GM19324 (cell line): ENCODE results near the gene PIM3.

Experiments used
- ATAC-seq: cut with Tn5 transposase; IDR thresholded peaks from one replicate; pipeline ENCODE4 v1.9.1; 2021; ENCODE audit warnings: mild to moderate bottlenecking, moderate library complexity; ENCODE audit not compliant: unreplicated experiment, low FRiP score

Gene PIM3

DNA sequence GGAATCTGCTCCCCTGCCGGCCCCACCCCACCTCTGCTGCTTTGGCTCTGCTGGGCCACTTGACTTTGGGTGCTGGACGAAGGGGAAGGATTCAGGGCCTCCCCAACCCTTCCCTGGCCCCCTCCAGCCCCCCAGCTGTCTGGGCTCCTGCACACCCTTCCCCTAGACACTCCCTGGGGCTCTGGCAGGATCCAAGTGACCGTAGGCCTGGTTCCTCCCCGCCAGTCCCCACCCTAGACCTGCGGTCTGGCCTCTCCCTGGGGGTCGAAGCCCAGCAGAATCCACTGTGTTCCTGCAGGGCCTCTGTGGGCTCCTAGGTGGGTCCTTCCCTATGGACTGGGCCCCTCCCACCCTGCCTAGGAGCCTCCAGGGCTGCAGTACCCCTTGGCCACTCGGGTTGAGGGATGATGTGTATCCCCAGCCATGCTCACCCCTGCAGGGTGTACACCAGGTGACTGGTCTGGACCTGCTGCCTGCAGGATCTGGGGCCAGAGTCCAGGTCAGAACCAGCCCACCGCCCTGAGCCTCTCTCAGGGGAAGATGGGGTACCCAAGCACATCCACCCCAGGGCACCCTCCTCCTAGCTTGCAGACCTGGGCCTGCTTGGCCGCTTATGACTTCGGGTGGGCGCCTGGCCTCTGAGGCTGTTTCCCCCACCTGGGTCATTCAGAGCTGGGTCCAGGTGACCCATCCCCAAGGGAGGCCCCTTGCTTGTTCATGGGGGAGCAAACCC lies 5.6 kb downstream of the PIM3 start:
- no peak for ATAC-seq

DNA sequence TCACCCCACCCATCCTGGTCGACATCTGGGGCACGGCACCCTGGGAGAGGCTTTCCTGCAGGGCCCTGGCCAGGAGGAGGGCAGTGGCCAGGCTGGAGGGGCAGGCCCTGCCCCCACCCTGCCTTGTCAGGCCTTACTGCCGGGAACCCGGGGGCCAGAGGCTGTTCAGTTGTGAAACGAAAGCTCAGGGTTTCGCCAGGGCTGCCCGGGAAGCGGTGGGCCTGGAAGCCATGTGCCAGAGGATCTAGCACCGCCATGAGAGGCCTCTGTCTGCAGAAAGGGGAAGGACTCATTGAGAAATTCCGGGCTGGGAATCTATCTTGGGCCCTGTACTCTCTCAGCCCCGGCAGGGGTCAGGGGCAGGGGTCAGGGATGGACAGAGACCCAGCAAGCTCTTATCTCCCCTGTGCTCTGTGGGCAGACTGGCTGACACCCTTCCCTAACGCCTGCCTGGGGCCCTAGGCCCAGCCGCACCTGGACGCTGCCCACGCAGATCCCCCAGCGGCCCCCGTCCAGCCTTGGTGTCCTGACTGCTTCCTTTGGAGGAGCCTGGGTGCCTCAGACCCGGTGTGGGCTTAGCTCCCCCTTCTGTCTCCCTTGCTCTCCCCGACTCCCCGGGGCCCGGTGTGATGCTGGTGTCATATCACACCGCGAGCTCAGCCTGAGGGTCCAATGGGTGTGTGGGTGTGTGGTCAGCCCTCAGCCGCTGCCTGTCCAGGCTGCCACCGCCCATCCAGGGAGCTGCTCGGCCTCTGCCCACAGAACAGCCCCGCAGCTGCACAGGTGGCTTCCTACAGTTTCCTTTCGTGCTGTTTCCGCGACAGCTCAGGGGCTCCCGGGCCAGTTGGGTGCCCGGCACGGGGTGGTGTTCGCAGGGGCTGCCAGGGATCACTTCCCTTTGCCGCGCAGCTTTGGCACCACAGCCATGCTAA lies 6.5 kb downstream of the PIM3 start:
- ATAC-seq: no peak

GRCh38 chr22:49967706-49968208 lies 7.2 kb downstream of the PIM3 start:
- ATAC-seq: no peak

- no peak for ATAC-seq
Measured at GRCh38 chr22:49968313-49968830, 7.8 kb downstream of the PIM3 start.

- ATAC-seq: no peak
Measured at GRCh38 chr22:49968831-49969661, 8.5 kb downstream of the PIM3 start.

- no peak for ATAC-seq
Measured at GRCh38 chr22:49969751-49970527, 9.4 kb downstream of the PIM3 start.

DNA sequence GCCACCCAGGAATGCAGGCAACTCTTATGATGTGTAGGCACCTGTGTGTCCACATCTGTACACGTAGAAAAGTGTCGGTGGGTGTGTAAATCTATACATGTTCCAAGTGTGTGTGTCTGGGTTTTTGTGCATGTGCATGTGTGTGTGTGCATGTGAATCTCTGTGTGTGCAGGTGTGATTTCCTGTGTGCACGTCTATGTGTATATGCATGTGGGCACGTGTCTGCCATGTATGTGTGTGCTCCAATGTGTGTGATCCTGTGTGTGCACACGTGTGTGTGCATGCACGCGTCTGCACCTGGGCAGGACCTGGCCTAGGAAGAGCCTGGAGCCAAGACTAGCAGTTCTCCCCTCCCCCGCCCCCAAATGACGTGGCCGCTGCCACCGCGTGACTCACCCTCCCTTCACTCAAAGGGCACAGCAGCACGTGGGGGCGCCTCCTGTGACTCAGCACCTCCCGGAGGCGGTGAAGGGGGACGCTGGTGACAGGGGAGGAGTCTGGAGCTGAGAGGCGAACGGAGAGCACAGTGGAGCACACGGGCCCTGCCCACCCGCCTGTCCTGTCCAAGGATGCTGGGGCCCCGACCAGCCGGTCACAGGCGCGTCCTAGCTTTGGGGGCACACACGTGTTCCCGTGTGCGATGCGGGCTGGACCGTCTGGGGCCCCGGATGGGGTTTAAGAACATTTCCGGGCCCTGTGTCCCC lies 10.1 kb downstream of the PIM3 start:
- ATAC-seq: peak; percentile 60

DNA sequence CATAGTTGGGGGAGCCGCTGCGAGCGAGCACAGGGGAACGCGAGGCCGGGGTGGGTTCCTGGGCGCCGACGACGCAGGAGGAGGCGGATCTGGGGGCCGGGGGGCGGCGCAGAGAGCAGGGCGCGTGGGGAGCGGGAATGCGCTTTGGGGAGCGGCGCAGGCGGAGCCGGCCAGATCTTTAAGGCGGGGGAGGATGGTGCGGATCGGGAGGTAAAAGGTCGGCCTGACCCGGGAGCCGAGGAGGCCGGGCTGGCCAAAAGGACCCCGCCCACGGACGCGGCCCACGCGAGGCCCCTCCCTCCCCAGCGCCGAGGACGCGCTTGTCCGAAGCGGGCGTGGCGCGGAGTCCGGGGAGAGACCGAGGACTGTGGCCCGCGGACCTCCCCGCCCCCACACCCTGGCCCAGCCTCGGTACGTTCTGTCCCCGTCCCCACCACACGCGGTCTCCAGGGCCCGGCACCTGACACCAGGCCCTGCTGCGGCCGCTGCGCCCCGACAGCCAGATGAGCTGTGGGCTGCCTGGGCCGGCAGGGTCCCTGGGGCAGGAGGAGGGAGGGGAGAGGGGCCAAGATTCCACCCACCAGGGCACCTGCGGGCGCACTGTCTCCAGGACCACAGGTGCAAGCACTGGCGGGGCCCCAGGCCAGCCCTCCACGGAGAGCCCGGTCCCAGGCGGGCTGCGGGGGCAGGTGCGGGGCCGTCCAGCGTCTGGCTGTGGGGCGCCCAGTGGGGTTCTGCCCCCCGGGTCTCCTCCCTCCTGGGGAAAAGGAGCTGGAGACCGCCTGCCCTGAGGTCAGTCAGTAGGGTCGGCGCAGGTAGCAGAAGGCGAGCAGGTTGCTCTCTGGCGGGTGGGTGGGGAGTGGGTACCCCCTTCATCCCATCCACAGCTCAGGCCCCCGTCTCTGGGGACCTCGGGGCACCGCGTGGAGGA lies 10.9 kb downstream of the PIM3 start:
- ATAC-seq: peak; percentile 32

GRCh38 chr22:49972163-49973017 lies 11.8 kb downstream of the PIM3 start:
- ATAC-seq: no peak

- ATAC-seq: no peak
Measured at GRCh38 chr22:49973018-49973961, 12.7 kb downstream of the PIM3 start.

GRCh38 chr22:49975543-49976389 lies 15.2 kb downstream of the PIM3 start:
- ATAC-seq: no peak

DNA sequence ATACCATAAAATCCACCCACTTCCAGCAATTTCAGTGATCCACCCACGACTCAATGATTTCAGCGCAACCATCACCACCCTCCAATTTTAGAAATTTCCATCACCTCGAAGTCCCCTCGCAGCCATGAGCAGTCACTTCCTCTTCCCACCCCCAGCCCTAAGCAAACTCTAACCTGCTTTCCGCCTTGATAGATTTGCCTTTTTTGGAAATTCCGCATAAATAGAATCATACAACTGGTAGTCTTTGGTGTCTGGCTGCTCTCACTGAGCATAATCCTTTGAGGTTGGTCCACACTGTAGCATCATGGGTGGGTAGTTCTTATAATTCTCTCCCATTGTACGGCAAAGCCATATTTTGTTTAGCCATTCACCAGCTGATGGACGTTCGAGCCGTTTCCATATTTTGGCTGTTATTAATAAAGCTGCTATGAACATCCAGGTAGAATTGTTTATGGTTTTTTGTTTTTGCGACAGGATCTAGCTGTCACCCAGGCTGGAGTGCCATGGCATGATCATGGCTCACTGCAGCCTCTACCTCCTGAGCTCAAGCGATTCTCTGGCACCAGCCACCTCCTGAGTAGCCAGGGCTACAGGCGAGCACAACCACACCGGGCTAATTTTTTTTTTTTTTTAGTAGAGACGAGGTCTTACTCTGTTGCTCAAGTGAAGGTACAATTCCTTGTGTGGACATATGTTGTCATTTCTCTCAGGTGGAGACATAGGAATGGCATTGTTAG lies 16.0 kb downstream of the PIM3 start:
- ATAC-seq: no peak

- ATAC-seq: no peak
Measured at GRCh38 chr22:49977578-49977977, 17.0 kb downstream of the PIM3 start.

- no peak for ATAC-seq
Measured at GRCh38 chr22:49979587-49980264, 19.2 kb downstream of the PIM3 start.
